T follicular helper cell (primary cell): ENCODE data around the gene ERICH3.
"Not testable (repeated sequence)": the region's sequence is repeated elsewhere in the genome, so short reads cannot be mapped to it uniquely, and the experiment has no call there.

Experiments
- DNase-seq: peaks from one replicate; pipeline ENCODE4 v3.0.0-alpha.2; 2020; ENCODE audit warnings: low read depth

ERICH3 gene

GRCh38 chr1:74681001-74681400 lies 7.4 kb upstream of the ERICH3 start:
- no peak for DNase-seq

GRCh38 chr1:74679811-74680210 lies 6.2 kb upstream of the ERICH3 start:
- no peak for DNase-seq

GRCh38 chr1:74677926-74678325 lies 4.3 kb upstream of the ERICH3 start:
- no peak for DNase-seq

GRCh38 chr1:74674278-74675048 lies 871 bp upstream of the ERICH3 start:
- no peak for DNase-seq

- not testable (repeated sequence) for DNase-seq
These were observed 2.7 kb downstream of the ERICH3 start for GRCh38 chr1:74670866-74671265.

- no peak for DNase-seq
These were observed 18.9 kb downstream of the ERICH3 start for GRCh38 chr1:74654708-74655107.

- no peak for DNase-seq
These were observed 20.9 kb downstream of the ERICH3 start for GRCh38 chr1:74652711-74653139.

GRCh38 chr1:74650561-74650960 lies 23.0 kb downstream of the ERICH3 start:
- DNase-seq = no peak

- no peak for DNase-seq
These were observed 31.7 kb downstream of the ERICH3 start for GRCh38 chr1:74641876-74642275.

GRCh38 chr1:74641161-74641560 lies 32.4 kb downstream of the ERICH3 start:
- no peak for DNase-seq

GRCh38 chr1:74637296-74637695 lies 36.3 kb downstream of the ERICH3 start:
- no peak for DNase-seq

- DNase-seq = no peak
These were observed 44.3 kb downstream of the ERICH3 start for GRCh38 chr1:74629283-74629682.

- DNase-seq = no peak
These were observed 49.9 kb downstream of the ERICH3 start for GRCh38 chr1:74623716-74624115.

- DNase-seq = no peak
These were observed 53.4 kb downstream of the ERICH3 start for GRCh38 chr1:74620242-74620641.

- DNase-seq = no peak
These were observed 54.6 kb downstream of the ERICH3 start for GRCh38 chr1:74618974-74619373.

GRCh38 chr1:74613894-74614293 lies 59.7 kb downstream of the ERICH3 start:
- no peak for DNase-seq

- no peak for DNase-seq
These were observed 61.7 kb downstream of the ERICH3 start for GRCh38 chr1:74611887-74612286.

GRCh38 chr1:74610961-74611360 lies 62.6 kb downstream of the ERICH3 start:
- DNase-seq = no peak

- no peak for DNase-seq
These were observed 63.7 kb downstream of the ERICH3 start for GRCh38 chr1:74609810-74610371.

GRCh38 chr1:74596717-74597116 lies 76.9 kb downstream of the ERICH3 start:
- no peak for DNase-seq

GRCh38 chr1:74593887-74594866 lies 79.4 kb downstream of the ERICH3 start:
- no peak for DNase-seq

- no peak for DNase-seq
These were observed 80.8 kb downstream of the ERICH3 start for GRCh38 chr1:74592580-74593355.
